ENCODE measurements around the gene SCRN1.

The SCRN1 gene

GRCh38 chr7:29926216-29926615 lies 63.4 kb downstream of the SCRN1 start:
- DNase-seq (ENCODE audit: low read depth in 1 of 2, low spot score in 1 of 2) = no peak
- TF ChIP-seq CTCF (IDR thresholded peaks at IDR 0.05; ENCODE audit: insufficient read depth, low read length) = no peak
- TF ChIP-seq POLR2AphosphoS5 (IDR thresholded peaks at IDR 0.05; ENCODE audit: low read depth) = no peak
- no peaks in the 10 kb centered on the region for H3K27me3 ChIP-seq (ENCODE audit: insufficient read depth, poor library complexity, severe bottlenecking)
- no peak overlapping the region for H3K4me3 ChIP-seq (replicated peaks; ENCODE audit: insufficient read depth, low read length)
- no peak overlapping the region for H3K27ac ChIP-seq (replicated peaks)

- Histone ChIP-seq H3K27me3 (ENCODE audit: insufficient read depth, poor library complexity, severe bottlenecking) (no peaks in the 10 kb centered on the region), H3K27ac (replicated peaks) (no peak overlapping the region), H3K4me3 (replicated peaks; ENCODE audit: insufficient read depth, low read length) (no peak overlapping the region)
- TF ChIP-seq POLR2AphosphoS5 (IDR thresholded peaks at IDR 0.05; ENCODE audit: low read depth) (no peak), REST (IDR thresholded peaks at IDR 0.05; ENCODE audit: insufficient replicate concordance, low read depth) (no peak), GABPA (IDR thresholded peaks at IDR 0.05; ENCODE audit: low read depth) (no peak), CTCF (IDR thresholded peaks at IDR 0.05; ENCODE audit: insufficient read depth, low read length) (no peak), SPI1 (IDR thresholded peaks at IDR 0.05; ENCODE audit: borderline replicate concordance, low read depth) (no peak)
- DNase-seq (ENCODE audit: low read depth in 1 of 2, low spot score in 1 of 2) = no peak
Observed at GRCh38 chr7:29924684-29925083, 64.9 kb downstream of the SCRN1 start.

- no peak for DNase-seq (ENCODE audit: low read depth in 1 of 2, low spot score in 1 of 2)
- Histone ChIP-seq H3K27ac (replicated peaks) (no peak overlapping the region), H3K27me3 (ENCODE audit: insufficient read depth, poor library complexity, severe bottlenecking) (no peaks in the 10 kb centered on the region), H3K4me3 (replicated peaks; ENCODE audit: insufficient read depth, low read length) (no peak overlapping the region)
- TF ChIP-seq POLR2AphosphoS5 (IDR thresholded peaks at IDR 0.05; ENCODE audit: low read depth) (no peak), GABPA (IDR thresholded peaks at IDR 0.05; ENCODE audit: low read depth) (no peak), SPI1 (IDR thresholded peaks at IDR 0.05; ENCODE audit: borderline replicate concordance, low read depth) (no peak), REST (IDR thresholded peaks at IDR 0.05; ENCODE audit: insufficient replicate concordance, low read depth) (no peak), CTCF (IDR thresholded peaks at IDR 0.05; ENCODE audit: insufficient read depth, low read length) (no peak)
Observed at GRCh38 chr7:29924006-29924405, 65.6 kb downstream of the SCRN1 start.

- no peak for DNase-seq (ENCODE audit: low read depth in 1 of 2, low spot score in 1 of 2)
- TF ChIP-seq SPI1 (IDR thresholded peaks at IDR 0.05; ENCODE audit: borderline replicate concordance, low read depth) (no peak), REST (IDR thresholded peaks at IDR 0.05; ENCODE audit: insufficient replicate concordance, low read depth) (no peak), CTCF (IDR thresholded peaks at IDR 0.05; ENCODE audit: insufficient read depth, low read length) (no peak), GABPA (IDR thresholded peaks at IDR 0.05; ENCODE audit: low read depth) (no peak), POLR2AphosphoS5 (IDR thresholded peaks at IDR 0.05; ENCODE audit: low read depth) (no peak)
- Histone ChIP-seq H3K4me3 (replicated peaks; ENCODE audit: insufficient read depth, low read length) (no peak overlapping the region), H3K27ac (replicated peaks) (no peak overlapping the region), H3K27me3 (ENCODE audit: insufficient read depth, poor library complexity, severe bottlenecking) (no peaks in the 10 kb centered on the region)
Observed at GRCh38 chr7:29922921-29923700, 66.5 kb downstream of the SCRN1 start.
